Vagina (tissue), 2 donors: ENCODE results near the gene NOC4L.

Experiments
- POLR2A ChIP-seq, 2 donors: fragments of 450-650 bp; IDR thresholded peaks; one replicate each; pipeline ENCODE4 v1.6.1; 2017; ENCODE audit warnings: antibody characterized with exemption in 2 of 2, mild to moderate bottlenecking in 2 of 2, moderate library complexity in 2 of 2
- POLR2AphosphoS5 ChIP-seq, 2 donors: sonication (generic); formaldehyde crosslinking; IDR thresholded peaks; one replicate each; pipeline ENCODE4 v1.9.0; 2017; ENCODE audit warnings: antibody characterized with exemption in 2 of 2, mild to moderate bottlenecking in 2 of 2, low read depth in 1 of 2; ENCODE audit not compliant: insufficient read depth in 1 of 2
- TF ChIP-seq, protein P1 (sequence below), 3 experiments: fragments of 450-650 bp in 2 of 3; fragments of 200-600 bp in 1 of 3; sonication (generic) in 1 of 3; IDR thresholded peaks; one replicate each; pipeline ENCODE4 v1.5.1; 2017 to 2019; ENCODE audit warnings: antibody characterized with exemption in 3 of 3, mild to moderate bottlenecking in 2 of 3, moderate library complexity in 2 of 3

DNA sequence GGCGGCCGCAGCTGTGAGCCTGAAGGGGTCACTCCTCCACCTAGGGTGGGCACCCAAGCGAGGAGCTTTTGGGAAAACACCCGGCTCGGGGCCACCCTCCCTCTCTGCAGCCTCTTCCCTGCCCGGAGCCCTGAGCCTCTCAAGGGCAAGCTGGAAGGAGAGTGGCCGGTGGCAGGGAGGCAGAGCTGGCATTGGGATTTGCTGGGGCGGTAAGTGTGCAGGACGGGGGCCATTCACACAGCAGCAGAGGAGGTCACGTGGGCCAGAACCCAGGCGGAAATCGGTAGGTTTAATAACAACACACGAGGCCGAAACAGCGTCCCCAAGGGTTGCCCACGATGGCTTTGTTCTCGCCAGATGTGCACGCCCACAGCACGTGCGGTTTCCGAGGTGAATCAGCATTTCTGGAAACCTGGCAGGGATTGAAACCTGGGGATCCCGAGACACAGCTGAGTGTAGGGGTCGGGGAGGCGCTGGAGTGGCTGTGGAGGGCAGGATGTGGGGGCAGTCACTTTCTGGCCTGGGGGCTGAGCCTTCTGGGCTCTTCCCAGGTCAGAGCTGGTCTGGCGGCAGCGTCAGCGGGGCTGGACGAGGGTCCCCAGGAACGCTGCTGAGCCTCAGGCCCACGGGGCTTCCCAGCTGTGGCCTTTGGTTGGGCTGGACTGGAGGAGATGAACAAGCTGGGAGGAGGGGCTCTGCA is 23.5 kb downstream of the NOC4L start:
- TF ChIP-seq, protein P1, sequence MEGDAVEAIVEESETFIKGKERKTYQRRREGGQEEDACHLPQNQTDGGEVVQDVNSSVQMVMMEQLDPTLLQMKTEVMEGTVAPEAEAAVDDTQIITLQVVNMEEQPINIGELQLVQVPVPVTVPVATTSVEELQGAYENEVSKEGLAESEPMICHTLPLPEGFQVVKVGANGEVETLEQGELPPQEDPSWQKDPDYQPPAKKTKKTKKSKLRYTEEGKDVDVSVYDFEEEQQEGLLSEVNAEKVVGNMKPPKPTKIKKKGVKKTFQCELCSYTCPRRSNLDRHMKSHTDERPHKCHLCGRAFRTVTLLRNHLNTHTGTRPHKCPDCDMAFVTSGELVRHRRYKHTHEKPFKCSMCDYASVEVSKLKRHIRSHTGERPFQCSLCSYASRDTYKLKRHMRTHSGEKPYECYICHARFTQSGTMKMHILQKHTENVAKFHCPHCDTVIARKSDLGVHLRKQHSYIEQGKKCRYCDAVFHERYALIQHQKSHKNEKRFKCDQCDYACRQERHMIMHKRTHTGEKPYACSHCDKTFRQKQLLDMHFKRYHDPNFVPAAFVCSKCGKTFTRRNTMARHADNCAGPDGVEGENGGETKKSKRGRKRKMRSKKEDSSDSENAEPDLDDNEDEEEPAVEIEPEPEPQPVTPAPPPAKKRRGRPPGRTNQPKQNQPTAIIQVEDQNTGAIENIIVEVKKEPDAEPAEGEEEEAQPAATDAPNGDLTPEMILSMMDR (IDR thresholded peaks at IDR 0.05) = no peak
- TF ChIP-seq POLR2AphosphoS5 (IDR thresholded peaks at IDR 0.05; ENCODE audit: insufficient read depth in 1 of 2, low read depth in 1 of 2) (no peak), POLR2A (IDR thresholded peaks at IDR 0.05) (no peak)
